Naive thymus-derived CD8-positive, alpha-beta T cell (primary cell): Measurements from ENCODE around the gene AQP2. TPM values are rescaled to one million over a fixed set of nuclear protein-coding genes. Genes with fewer than 3 reads are reported as not detected.

ENCODE experiments used
- ATAC-seq, 2 donors: fragments of 150-1000 bp; cut with Tn5 transposase in 1 of 2; sonication (Bioruptor Pico), chemical (Tn5 transposase) in 1 of 2; 1 replicate in 1 of 2; 2 replicates in 1 of 2; pipeline ENCODE4 v1.10.0; 2021; ENCODE audit warnings: mild to moderate bottlenecking in 2 of 2, moderate library complexity in 2 of 2
- POLR2A ChIA-PET: fragments of 350-600 bp; sonication (Branson Sonifier 250); formaldehyde crosslinking; loops from one replicate; lab custom pipeline; 2021; ENCODE audit warnings: antibody characterized with exemption; lab: Charles Lee
- DNase-seq, 10 donors: peaks; one replicate each; pipeline versions ENCODE4 v3.0.0 to v3.0.0-alpha.2; 2020 to 2022
- H3K27ac Mint-ChIP-seq, 10 donors: one replicate each; pipeline ENCODE4 v1.8.0; 2020 to 2022; ENCODE audit warnings: mild to moderate bottlenecking in 10 of 10, mixed read lengths in 10 of 10, moderate library complexity in 4 of 10, inconsistent platforms in 1 of 10
- H3K27me3 Mint-ChIP-seq, 5 donors: one replicate each; pipeline ENCODE4 v1.8.0; 2021 to 2022; ENCODE audit warnings: mixed read lengths in 5 of 5
- H3K36me3 Mint-ChIP-seq, 3 donors: one replicate each; pipeline ENCODE4 v1.8.0; 2020 to 2022; ENCODE audit warnings: mixed read lengths in 3 of 3, mild to moderate bottlenecking in 2 of 3, inconsistent platforms in 1 of 3
- H3K4me1 Mint-ChIP-seq, 4 donors: one replicate each; pipeline ENCODE4 v1.8.0; 2021 to 2022; ENCODE audit warnings: mixed read lengths in 4 of 4
- H3K4me3 Mint-ChIP-seq, 10 donors: one replicate each; pipeline ENCODE4 v1.8.0; 2020 to 2022; ENCODE audit warnings: mild to moderate bottlenecking in 10 of 10, mixed read lengths in 10 of 10, moderate library complexity in 6 of 10, inconsistent platforms in 1 of 10
- H3K9me3 Mint-ChIP-seq, 9 donors: one replicate each; pipeline ENCODE4 v1.8.0; 2020 to 2022; ENCODE audit warnings: mixed read lengths in 9 of 9, mild to moderate bottlenecking in 3 of 9, inconsistent platforms in 1 of 9, moderate library complexity in 1 of 9
- polyA plus RNA-seq, 3 donors: library from polyadenylated mRNA; unstranded; fragments of 300-500 nt; fragmentation: Illumina TruSeq; gene quantifications; one replicate each; pipeline ENCODE4 v1.2.3, GENCODE V29; 2021
- total RNA-seq, 8 experiments: library from RNA in 2 of 8; stranded (reverse) in 2 of 8; gene quantifications; one replicate each; pipeline ENCODE4 v1.2.3 and lab custom pipeline; 2021 to 2026

AQP2 gene
- total and polyA plus RNA-seq, 5 experiments from 2014 or later: not detected

DNA sequence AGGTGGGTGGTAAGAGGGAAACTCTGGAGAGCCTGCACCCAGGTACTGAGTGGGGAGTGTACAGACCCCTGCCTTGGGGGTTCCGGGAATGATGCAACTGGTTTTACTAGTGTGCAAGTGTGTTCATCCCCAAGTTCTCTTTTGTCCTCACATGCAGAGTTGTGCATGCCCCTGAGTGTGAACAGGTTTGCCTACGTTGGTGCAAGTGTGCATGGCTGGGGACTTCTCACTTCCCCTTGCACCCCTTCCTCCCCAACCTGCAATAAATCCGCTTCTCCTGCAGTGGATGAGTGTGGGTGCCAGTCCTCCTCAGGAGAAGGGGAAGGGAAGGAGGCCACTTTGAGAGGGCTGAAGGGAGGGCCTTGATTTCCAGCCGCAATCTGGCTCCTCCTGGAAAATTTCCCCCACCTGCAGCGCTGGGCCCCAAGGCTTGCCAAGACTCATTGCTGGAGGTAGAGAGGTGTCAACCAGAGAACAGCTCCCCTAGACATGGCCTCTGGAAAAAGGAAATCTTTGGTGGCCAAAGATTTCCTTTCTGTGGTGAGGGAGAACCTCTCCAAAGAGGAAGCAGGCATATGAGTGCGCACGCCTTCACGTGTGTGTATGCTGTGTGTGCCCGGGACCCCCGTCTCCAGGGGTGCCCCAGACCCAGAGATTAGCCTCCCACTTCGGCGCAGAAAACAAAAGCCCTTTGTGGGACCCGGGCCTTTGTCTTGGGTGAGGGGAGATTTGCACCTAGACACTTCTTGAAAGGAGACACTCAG lies 5.5 kb downstream of the AQP2 start:
- ATAC-seq (no peak), DNase-seq (peak in 1 of 10 donors; percentile 50)
- no peaks in the 10 kb centered on the region for H3K9me3 Mint-ChIP-seq
- H3K4me1 Mint-ChIP-seq: peaks cover 4 to 12% (median 10%) of the 10 kb centered on the region in 4 donors
- H3K4me3 Mint-ChIP-seq: no peak overlapping the region
- POLR2A ChIA-PET: no interaction called here
- H3K27me3 Mint-ChIP-seq: peaks cover 37 to 81% (median 62%) of the 10 kb centered on the region in 5 donors
- peaks cover 0 to 4% (median 3%) of the 10 kb centered on the region in 3 donors for H3K36me3 Mint-ChIP-seq
- H3K27ac Mint-ChIP-seq: no peak overlapping the region

DNA sequence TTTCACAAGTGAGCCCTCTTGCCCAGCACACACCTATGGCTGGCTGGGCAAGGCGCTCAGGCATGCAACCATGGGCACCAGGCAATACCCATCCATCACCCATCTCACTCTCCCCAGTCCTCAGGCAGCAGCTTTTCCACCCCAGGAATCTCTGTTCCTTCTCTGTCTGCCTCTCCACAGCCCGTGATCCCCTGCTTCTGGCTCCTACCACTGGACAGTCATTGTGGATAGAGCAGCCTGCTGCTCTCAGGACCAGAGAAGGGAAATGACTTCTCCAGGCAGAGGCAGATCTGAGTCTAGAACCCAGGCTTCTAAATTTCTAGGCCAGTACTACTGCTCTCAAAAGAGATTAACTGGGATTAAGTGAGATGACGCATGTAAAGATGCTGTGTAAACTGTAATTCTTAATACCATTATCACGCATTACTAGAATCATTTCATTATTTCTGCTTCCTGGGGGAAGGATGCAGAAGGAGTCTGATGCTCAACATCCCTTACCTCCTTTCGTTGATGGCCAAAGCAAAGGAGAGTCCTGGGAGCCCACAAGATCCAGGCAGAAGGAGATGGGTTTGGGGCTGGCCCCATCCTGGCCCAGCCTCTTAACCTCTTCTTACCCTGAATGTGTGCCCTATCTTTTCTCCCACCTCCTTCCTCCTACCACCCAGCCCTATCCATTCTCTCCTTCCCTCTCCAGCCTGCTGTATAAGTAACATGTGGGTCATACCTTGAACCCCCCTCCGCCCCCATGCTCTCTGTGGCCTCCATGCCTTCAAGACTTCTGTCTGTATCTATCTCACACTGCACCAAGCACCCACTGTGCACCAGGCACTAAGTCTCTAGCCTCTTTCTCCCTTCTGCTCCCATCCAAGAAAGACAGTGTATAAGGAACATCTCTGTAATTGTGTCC lies 6.4 kb downstream of the AQP2 start:
- H3K9me3 Mint-ChIP-seq: no peaks in the 10 kb centered on the region

DNA sequence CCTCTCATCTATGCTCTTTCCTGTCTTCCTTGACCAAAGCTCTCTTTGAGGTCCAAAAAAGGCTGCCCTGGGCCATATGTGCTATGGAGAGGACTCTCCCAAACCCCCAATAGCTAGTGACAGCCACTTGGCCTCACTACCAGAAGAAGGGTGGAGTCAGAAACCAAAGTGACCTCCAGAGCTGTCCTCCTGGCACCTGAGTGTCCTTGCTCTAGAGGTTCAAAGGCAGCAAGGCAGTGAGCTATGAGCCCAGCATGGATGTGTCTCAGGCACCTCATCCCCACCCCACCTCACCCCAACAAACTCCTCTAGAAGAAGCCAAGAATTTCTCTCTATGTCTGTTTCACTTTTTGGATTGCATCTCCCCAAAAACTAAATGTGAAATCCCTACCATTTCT lies 7.0 kb downstream of the AQP2 start:
- DNase-seq: peak in 1 of 10 donors; percentile 21
- ATAC-seq: no peak
- Mint-ChIP-seq H3K36me3 (peaks cover 0 to 4% (median 4%) of the 10 kb centered on the region in 3 donors), H3K9me3 (no peaks in the 10 kb centered on the region), H3K27me3 (peaks cover 39 to 85% (median 63%) of the 10 kb centered on the region in 5 donors), H3K4me1 (peaks cover 4 to 14% (median 10%) of the 10 kb centered on the region in 4 donors), H3K27ac (no peak overlapping the region), H3K4me3 (no peak overlapping the region)
- POLR2A ChIA-PET: no interaction called here

More for the DNA sequence above, 6.4 kb downstream of the AQP2 start:
- Mint-ChIP-seq H3K27me3 (peaks cover 37 to 81% (median 62%) of the 10 kb centered on the region in 5 donors), H3K27ac (no peak overlapping the region), H3K4me1 (peaks cover 4 to 12% (median 10%) of the 10 kb centered on the region in 4 donors), H3K36me3 (peaks cover 0 to 4% (median 3%) of the 10 kb centered on the region in 3 donors), H3K4me3 (peak overlapping the region in 1 of 10 donors; percentile 1)
- POLR2A ChIA-PET: no interaction called here
- ATAC-seq (no peak), DNase-seq (peak in 1 of 10 donors; percentile 7)

DNA sequence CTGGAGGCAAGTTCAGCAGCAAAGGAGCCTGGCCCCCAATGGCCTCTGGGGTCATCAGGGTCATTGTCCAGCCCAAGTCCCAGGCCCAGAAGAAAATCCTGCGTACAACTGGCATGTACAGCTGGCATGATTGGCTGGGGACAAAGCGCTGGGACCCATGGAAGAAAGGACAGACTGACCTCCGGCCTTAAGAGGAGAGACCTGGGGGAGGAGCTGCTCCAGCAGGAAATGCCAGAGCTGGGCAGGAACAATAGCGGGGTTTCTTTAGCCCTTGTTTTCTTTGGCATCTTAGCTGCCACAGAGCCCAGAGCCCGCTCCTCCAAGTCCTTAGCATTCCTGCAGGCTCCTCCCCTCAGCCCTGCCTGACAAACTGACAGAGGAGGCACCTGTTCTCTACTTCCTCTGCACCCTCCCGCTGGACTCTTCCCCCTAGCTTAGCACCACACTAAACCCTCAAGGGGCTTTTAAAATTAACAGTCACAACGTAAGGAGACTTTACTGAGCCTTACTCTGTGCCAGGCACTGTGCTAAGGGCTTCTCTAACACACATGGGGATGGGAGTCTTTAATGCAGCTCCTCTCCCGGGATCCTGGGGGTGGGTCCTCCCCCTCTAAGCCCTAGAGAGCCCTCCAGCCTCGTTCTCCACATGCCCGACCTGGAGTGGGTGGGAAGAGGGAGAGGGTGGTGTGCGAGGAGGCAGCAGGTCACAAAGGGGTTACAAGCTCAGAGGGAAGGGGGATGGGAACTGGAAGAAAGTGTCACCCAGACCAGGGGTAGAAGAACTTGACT lies 9.3 kb downstream of the AQP2 start:
- no peaks in the 10 kb centered on the region for H3K9me3 Mint-ChIP-seq
- peaks cover 0 to 5% (median 4%) of the 10 kb centered on the region in 3 donors for H3K36me3 Mint-ChIP-seq
- no peak for ATAC-seq
- H3K27ac Mint-ChIP-seq: peak overlapping the region in 1 of 10 donors; percentile 32
- DNase-seq: peak in 1 of 10 donors; percentile 44
- H3K4me1 Mint-ChIP-seq: peaks cover 4 to 12% (median 9%) of the 10 kb centered on the region in 4 donors
- POLR2A ChIA-PET: no interaction called here
- H3K27me3 Mint-ChIP-seq: peaks cover 42 to 85% (median 67%) of the 10 kb centered on the region in 5 donors
- peak overlapping the region in 9 of 10 donors; percentile 25 to 73 (median 63) for H3K4me3 Mint-ChIP-seq

DNA sequence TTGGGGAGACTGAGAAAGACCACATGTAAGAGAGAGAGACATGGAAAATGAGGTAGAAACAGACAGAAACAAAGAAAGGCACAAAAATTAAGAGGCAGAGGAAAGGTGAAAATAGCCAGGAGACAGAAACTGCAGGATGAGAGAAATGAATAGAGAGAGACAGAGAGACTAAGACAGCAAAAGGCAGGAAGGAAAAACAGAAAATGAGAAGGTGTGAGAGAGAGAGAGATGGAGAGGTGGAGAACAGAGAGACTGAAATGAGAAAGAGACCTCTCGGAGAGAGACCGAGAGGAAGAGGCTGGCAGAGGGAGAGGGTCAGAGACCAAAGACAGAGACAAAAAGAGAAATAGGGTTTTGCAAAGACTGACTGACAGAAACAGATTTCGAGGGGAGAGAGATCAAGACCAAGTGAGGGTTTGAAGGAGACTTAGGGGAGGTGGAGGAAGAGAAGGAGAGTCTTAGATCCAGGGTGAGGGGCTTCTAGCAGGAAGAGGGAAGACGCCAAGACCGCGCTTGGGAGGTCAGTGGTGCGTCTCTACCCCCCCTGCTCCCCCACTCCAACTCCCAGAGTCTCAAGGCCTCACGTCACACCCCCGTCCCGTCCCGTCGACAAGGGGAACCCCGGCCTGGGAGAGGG lies 10.1 kb downstream of the AQP2 start:
- ATAC-seq: no peak
- Mint-ChIP-seq H3K4me3 (peak overlapping the region; percentile 34 to 73 (median 62)), H3K36me3 (peaks cover 0 to 5% (median 4%) of the 10 kb centered on the region in 3 donors), H3K27me3 (peaks cover 43 to 86% (median 70%) of the 10 kb centered on the region in 5 donors), H3K4me1 (peaks cover 4 to 10% (median 8%) of the 10 kb centered on the region in 4 donors), H3K27ac (peak overlapping the region in 1 of 10 donors; percentile 32), H3K9me3 (no peaks in the 10 kb centered on the region)
- POLR2A ChIA-PET: no interaction called here
- peak in 1 of 10 donors; percentile 38 for DNase-seq

DNA sequence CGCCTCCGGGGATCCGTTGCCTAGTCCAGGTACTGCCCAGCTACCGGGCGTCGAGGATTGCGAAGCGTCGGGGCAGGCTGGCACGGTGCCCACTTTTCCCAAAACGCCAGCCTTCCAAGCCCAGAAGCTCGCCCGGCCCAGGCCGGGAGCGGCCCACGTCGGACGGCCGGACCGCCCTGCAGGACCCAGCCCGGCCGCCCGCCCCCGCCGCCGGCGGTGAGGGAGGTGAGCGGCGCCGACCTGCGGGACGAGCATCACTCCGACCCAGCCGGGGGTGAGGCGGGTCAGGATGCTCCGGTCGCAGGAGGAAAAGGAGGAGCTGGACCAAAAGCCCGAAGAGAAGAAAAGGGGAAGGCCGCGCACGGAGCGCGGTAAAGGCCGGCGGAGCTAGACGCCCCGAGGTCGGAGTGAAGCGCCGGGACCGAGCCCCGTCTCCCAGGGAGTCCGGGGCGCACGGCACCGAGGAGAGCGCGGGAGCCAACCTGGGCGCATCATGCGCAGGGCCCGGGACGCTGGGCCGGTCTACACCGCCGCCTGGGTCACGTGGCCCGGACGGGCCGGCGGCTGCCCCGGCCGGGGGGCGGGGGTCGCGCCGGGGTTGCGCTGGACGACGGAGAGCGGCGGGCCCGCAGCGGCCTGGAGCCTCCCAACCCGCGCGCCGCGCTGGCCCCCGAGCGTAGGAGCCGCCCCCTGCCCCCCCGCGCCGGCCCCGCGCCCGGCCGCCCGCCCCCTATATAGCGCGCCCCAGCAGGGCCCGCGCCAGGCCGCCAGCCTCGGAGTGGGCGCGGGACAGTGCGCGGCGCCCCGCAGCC lies 10.8 kb downstream of the AQP2 start, which contains the start of gene AQP5:
TSS of gene AQP5 (plus strand) at position 762 of the 812 bp plus-strand sequence. CDS start 146 bp downstream, outside the sequence.
- POLR2A ChIA-PET: no interaction called here
- H3K36me3 Mint-ChIP-seq: peaks cover 0 to 5% (median 4%) of the 10 kb centered on the region in 3 donors
- H3K4me3 Mint-ChIP-seq: peak within 1 kb of the TSS; percentile 34 to 73 (median 64)
- no peaks in the 10 kb centered on the region for H3K9me3 Mint-ChIP-seq
- DNase-seq (no peak), ATAC-seq (no peak)
- no peak within 1 kb of the TSS for H3K27ac Mint-ChIP-seq
- peaks cover 4 to 10% (median 8%) of the 10 kb centered on the region in 4 donors for H3K4me1 Mint-ChIP-seq
- H3K27me3 Mint-ChIP-seq: peaks cover 41 to 88% (median 72%) of the 10 kb centered on the region in 5 donors

DNA sequence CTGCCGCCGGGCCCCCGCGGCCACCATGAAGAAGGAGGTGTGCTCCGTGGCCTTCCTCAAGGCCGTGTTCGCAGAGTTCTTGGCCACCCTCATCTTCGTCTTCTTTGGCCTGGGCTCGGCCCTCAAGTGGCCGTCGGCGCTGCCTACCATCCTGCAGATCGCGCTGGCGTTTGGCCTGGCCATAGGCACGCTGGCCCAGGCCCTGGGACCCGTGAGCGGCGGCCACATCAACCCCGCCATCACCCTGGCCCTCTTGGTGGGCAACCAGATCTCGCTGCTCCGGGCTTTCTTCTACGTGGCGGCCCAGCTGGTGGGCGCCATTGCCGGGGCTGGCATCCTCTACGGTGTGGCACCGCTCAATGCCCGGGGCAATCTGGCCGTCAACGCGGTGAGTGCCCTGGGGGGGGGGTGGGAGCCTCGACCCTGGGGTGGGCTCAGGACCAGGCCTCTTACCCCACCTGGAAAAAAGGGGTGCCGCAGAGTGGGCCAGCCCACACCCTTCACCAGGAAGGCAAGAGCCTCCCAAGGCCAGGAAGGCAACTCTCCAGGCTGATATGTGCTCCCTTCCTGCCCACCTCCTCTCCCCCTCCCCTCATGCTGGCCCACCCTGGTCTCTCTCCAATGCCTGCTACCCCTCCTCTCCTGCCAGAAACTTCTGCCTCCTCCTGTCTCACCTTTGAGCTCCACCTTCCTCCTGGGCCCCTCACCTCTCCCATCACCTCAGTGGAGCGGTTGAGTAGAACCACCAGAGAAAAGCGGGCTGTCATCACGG lies 11.6 kb downstream of the AQP2 start:
- POLR2A ChIA-PET: no interaction called here
- Mint-ChIP-seq H3K27me3 (peaks cover 36 to 88% (median 66%) of the 10 kb centered on the region in 5 donors), H3K4me1 (peaks cover 7 to 13% (median 9%) of the 10 kb centered on the region in 4 donors)

DNA sequence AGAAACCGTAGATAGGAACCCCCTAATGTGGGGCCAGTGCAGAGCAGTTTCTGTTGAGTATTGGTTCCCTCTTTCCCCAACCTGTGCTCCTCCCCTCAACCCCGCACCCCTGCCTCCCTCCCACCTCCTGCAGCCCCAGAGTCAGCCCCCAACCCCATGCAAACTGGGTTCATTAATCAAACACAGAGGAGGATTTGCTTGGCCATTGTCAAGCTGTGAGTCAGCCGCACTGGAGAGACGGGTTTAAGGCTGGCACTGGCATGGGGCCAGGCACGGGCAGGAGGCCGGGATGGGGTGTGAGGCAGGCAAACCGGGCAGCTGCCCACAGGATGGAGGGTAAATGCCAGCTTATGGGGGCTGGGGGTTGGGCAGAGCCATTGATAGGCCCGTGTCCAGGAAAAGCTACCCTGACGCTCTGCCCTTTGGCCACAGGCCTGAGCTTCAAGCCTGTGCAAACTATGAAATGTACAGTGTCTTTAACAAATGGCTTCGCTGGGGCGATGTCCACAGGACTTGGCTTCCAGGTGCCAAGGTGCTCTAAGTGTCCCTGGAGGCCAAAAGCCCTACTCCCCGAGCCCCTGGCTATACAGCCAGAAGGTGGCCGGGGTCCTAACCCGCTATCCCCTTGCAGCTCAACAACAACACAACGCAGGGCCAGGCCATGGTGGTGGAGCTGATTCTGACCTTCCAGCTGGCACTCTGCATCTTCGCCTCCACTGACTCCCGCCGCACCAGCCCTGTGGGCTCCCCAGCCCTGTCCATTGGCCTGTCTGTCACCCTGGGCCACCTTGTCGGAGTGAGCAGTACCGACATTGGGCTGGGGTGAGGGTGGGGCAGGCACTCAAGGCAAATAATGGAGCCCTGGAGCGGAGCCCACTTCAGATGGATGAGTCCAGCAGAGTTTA lies 12.6 kb downstream of the AQP2 start:
- H3K4me3 Mint-ChIP-seq: peak overlapping the region in 4 of 10 donors; percentile 28 to 67 (median 58)
- ATAC-seq (no peak), DNase-seq (no peak)
- peaks cover 27 to 78% (median 58%) of the 10 kb centered on the region in 5 donors for H3K27me3 Mint-ChIP-seq
- H3K4me1 Mint-ChIP-seq: peaks cover 7 to 16% (median 9%) of the 10 kb centered on the region in 4 donors
- H3K36me3 Mint-ChIP-seq: peaks cover 0 to 5% (median 4%) of the 10 kb centered on the region in 3 donors
- POLR2A ChIA-PET: no interaction called here
- H3K27ac Mint-ChIP-seq: no peak overlapping the region
- no peaks in the 10 kb centered on the region for H3K9me3 Mint-ChIP-seq

More for the DNA sequence above, 11.6 kb downstream of the AQP2 start:
- no peak for DNase-seq
- ATAC-seq: no peak
- H3K4me3 Mint-ChIP-seq: peak overlapping the region in 5 of 10 donors; percentile 28 to 67 (median 51)
- H3K27ac Mint-ChIP-seq: no peak overlapping the region
- peaks cover 0 to 5% (median 4%) of the 10 kb centered on the region in 3 donors for H3K36me3 Mint-ChIP-seq
- no peaks in the 10 kb centered on the region for H3K9me3 Mint-ChIP-seq

DNA sequence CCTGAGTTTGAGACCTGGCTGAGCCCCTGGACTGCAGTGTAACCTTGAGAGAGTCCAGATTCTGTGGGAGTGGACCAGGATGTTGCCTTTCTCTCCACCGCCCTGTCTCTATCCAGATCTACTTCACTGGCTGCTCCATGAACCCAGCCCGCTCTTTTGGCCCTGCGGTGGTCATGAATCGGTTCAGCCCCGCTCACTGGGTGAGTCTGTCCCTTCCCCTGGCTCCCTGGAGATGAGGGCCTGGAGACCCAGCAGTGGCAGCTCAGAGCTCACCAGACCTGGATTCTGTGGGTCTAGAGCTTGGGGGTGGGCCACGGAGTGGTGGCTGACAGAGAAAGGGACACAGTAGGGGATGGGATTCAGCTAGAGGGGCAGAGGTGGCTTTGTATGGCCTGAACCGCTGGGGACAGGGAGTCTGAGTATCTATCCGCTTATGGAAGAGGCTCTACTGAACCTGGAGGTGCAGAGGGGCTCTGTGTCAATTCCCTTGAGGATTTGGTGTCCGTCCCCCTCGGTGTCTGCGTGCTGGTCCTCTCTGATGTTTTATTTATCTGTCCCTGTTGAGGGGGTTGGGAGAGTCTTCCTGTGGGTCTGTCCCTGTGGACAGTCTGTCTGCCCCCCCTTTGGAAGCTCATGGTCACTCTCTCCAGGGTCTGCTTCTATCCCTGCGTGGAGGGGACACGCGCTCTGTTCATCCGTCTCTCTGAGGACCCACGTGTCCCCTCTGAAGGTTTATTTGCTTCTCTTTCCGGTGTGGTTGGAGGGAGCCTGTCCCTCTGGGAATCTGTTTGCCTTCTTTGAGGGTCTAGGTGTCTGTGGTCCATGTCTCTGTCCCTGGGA lies 13.7 kb downstream of the AQP2 start:
- DNase-seq: no peak
- Mint-ChIP-seq H3K27me3 (peaks cover 20 to 75% (median 48%) of the 10 kb centered on the region in 5 donors), H3K27ac (no peak overlapping the region), H3K36me3 (peaks cover 0 to 5% (median 4%) of the 10 kb centered on the region in 3 donors), H3K9me3 (no peaks in the 10 kb centered on the region), H3K4me1 (peaks cover 7 to 16% (median 9%) of the 10 kb centered on the region in 4 donors), H3K4me3 (no peak overlapping the region)
- ATAC-seq: no peak
- POLR2A ChIA-PET: no interaction called here
